ENCODE results near the gene ATXN1.

ATXN1 gene

GRCh38 chr6:16673011-16673797, 88.1 kb downstream of the ATXN1 start:
- DNase-seq (ENCODE audit: low read depth, low spot score): no peak

GRCh38 chr6:16671302-16672289, 89.7 kb downstream of the ATXN1 start:
- DNase-seq (ENCODE audit: low read depth, low spot score): no peak

- DNase-seq (ENCODE audit: low read depth, low spot score): no peak
Observed at GRCh38 chr6:16670617-16671051, 90.6 kb downstream of the ATXN1 start.

GRCh38 chr6:16670183-16670582, 91.1 kb downstream of the ATXN1 start:
- DNase-seq (ENCODE audit: low read depth, low spot score): no peak

GRCh38 chr6:16669227-16669626, 92.0 kb downstream of the ATXN1 start:
- no peak for DNase-seq (ENCODE audit: low read depth, low spot score)

- DNase-seq (ENCODE audit: low read depth, low spot score): no peak
Observed at GRCh38 chr6:16667509-16667908, 93.8 kb downstream of the ATXN1 start.

- no peak for DNase-seq (ENCODE audit: low read depth, low spot score)
Observed at GRCh38 chr6:16665992-16666391, 95.3 kb downstream of the ATXN1 start.

GRCh38 chr6:16665182-16665581, 96.1 kb downstream of the ATXN1 start:
- DNase-seq (ENCODE audit: low read depth, low spot score): no peak

GRCh38 chr6:16663901-16664300, 97.4 kb downstream of the ATXN1 start:
- DNase-seq (ENCODE audit: low read depth, low spot score): no peak

- no peak for DNase-seq (ENCODE audit: low read depth, low spot score)
Observed at GRCh38 chr6:16660157-16660497, 101.1 kb downstream of the ATXN1 start.

- no peak for DNase-seq (ENCODE audit: low read depth, low spot score)
Observed at GRCh38 chr6:16659466-16660156, 101.6 kb downstream of the ATXN1 start.

- no peak for DNase-seq (ENCODE audit: low read depth, low spot score)
Observed at GRCh38 chr6:16658348-16659034, 102.8 kb downstream of the ATXN1 start.

- no peak for DNase-seq (ENCODE audit: low read depth, low spot score)
Observed at GRCh38 chr6:16657768-16658167, 103.5 kb downstream of the ATXN1 start.

- DNase-seq (ENCODE audit: low read depth, low spot score): no peak
Observed at GRCh38 chr6:16656451-16656850, 104.8 kb downstream of the ATXN1 start.

GRCh38 chr6:16654701-16655100, 106.6 kb downstream of the ATXN1 start:
- DNase-seq (ENCODE audit: low read depth, low spot score): no peak

- DNase-seq (ENCODE audit: low read depth, low spot score): no peak
Observed at GRCh38 chr6:16653226-16653625, 108.0 kb downstream of the ATXN1 start.

GRCh38 chr6:16651871-16652270, 109.4 kb downstream of the ATXN1 start:
- no peak for DNase-seq (ENCODE audit: low read depth, low spot score)

- no peak for DNase-seq (ENCODE audit: low read depth, low spot score)
Observed at GRCh38 chr6:16649890-16650289, 111.4 kb downstream of the ATXN1 start.

GRCh38 chr6:16649241-16649640, 112.0 kb downstream of the ATXN1 start:
- DNase-seq (ENCODE audit: low read depth, low spot score): no peak

- no peak for DNase-seq (ENCODE audit: low read depth, low spot score)
Observed at GRCh38 chr6:16648003-16648402, 113.3 kb downstream of the ATXN1 start.

GRCh38 chr6:16647422-16647821, 113.8 kb downstream of the ATXN1 start:
- no peak for DNase-seq (ENCODE audit: low read depth, low spot score)

Data from iPS DF 19.7 (cell line).